HuH-7.5 (cell line): ENCODE results near the gene TNS1.

Experiments used
- DNase-seq: peaks from one replicate; pipeline ENCODE4 v3.0.0; 2011; ENCODE audit warnings: low spot score

TNS1 gene

GRCh38 chr2:217870528-217871011 lies 132.2 kb downstream of the TNS1 start:
- no peak for DNase-seq

- no peak for DNase-seq
These were observed 133.9 kb downstream of the TNS1 start for GRCh38 chr2:217868911-217869334.

- no peak for DNase-seq
These were observed 134.4 kb downstream of the TNS1 start for GRCh38 chr2:217868265-217868892.

GRCh38 chr2:217866457-217866856 lies 136.3 kb downstream of the TNS1 start:
- no peak for DNase-seq

GRCh38 chr2:217864963-217865772 lies 137.6 kb downstream of the TNS1 start:
- no peak for DNase-seq

GRCh38 chr2:217863883-217864282 lies 138.9 kb downstream of the TNS1 start:
- DNase-seq, result no peak

- no peak for DNase-seq
These were observed 141.4 kb downstream of the TNS1 start for GRCh38 chr2:217861334-217861877.

DNA sequence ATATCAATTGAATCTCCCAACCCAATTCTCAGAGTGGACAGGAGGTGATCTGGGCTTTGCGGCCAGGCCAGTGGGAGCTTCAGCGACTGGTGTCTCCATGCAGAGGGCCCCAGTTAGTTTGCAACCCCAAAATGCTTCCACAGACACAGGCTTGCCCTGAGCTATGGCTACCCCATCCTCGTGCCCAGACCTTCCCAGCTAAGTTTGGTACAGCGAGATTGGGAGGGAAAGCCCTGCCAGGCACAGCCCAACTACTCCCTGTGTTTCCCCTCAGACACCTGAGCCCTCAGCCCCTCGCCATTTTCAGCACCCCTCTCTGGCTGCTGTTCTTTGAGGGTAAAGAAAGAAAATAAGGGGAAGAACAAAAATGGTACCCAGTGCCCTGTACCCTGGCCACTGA lies 142.9 kb downstream of the TNS1 start:
- no peak for DNase-seq

DNA sequence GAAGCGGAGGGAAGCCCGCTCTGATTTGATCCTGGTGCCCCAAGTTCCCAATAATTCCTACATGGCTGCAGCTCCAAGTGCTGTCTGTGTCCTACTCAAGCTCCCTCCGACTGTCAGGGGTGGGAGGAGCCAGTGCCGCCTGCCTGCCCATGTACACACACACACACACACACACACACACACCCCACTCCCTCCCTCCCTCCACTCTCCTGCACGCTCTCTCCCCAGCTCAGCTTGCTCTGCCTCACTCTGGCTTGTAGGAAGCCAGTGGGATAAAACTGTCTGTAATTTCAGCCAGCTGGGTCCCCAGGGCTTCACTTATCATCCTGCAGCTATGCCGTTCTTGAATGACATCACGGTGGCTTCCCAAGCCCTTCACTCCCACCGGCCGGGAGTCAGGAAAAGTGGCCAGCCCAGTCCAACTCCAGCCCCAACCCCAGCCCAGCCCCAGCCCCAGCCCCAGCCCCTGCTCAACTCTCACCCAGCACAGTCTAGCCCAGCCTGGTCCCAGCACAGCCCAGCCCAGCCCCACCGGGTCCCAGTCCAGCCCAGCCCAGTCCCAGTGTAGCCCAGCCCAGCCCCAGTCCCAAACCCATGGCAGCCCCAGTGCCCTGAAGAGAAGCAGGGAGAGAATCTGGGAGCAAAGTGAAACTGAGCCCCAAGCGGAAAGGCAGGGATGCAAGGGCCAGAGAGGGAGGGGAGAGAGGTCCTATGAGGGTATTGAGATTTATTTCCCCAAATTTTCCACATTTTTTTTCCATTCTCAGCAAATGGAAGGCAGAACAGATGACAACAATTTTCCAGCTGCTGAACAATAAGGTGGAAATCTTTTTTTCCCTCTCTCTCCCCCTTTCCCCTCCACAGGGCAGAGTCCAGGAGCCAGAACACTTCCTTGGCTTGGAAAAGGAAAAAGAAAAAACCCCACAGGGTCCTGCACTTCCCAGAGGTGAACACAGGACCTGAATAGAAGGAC lies 144.0 kb downstream of the TNS1 start:
- no peak for DNase-seq

DNA sequence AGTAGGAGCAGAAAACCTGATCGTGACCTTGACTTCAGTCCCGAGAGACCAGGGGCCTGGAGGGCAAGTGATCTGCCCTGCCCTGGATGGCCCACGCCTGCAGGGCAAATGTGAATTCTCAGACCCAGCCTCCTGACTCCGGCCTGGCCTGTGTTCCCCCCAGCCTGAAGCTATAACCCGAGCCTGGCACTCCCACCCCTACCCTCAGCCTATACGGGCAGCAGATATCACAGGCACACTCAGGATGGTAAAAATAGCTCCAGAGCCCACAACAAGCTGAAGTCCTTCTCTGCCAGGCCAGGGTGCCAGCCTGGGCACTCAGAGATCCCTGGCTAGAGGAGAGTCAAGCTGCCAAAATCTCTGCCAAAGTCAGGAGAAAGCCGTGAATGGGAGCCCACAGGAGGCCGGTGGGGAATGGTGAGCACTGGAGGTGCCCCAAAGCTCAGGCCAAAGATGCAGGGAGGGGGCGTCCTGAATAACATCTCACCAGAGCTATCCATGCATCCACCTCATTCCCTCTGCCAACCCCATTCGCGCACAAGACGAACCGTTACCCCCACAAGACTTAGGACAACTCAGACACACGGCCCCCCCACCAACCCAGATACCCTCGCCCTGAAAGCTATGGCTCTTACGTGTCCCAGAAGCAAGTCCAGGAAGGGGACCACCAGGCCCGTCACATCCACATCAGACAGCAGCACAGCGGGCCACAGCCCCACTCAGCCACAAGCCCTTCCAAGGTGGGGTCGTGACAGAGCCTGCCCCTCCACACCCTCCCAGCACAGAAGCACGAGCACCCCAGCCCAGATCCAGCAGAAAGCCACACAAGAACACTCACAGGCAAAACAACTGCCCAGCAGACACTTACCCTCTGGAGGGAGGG lies 144.9 kb downstream of the TNS1 start:
- no peak for DNase-seq

GRCh38 chr2:217856871-217857270 lies 145.9 kb downstream of the TNS1 start:
- DNase-seq, result no peak

DNA sequence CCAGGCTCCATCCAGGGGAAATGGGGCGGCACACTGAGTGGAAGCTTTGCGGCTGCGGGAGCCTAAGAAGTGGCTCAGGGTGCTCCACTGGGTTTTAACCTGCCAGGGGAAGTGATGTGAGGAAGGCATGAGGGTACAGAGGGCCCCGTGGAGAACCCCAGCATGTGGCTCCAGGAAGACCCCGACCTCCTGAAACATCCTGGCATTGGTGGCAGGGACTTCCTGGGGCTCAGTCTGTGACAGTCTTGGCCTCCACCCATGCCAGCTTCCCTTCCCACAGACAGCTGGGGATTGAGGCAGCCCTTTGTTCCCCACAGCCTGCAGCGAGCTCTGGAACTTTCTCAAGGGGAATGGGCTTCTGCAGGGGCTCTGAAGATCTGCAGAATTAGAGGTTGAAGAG lies 146.6 kb downstream of the TNS1 start:
- no peak for DNase-seq

DNA sequence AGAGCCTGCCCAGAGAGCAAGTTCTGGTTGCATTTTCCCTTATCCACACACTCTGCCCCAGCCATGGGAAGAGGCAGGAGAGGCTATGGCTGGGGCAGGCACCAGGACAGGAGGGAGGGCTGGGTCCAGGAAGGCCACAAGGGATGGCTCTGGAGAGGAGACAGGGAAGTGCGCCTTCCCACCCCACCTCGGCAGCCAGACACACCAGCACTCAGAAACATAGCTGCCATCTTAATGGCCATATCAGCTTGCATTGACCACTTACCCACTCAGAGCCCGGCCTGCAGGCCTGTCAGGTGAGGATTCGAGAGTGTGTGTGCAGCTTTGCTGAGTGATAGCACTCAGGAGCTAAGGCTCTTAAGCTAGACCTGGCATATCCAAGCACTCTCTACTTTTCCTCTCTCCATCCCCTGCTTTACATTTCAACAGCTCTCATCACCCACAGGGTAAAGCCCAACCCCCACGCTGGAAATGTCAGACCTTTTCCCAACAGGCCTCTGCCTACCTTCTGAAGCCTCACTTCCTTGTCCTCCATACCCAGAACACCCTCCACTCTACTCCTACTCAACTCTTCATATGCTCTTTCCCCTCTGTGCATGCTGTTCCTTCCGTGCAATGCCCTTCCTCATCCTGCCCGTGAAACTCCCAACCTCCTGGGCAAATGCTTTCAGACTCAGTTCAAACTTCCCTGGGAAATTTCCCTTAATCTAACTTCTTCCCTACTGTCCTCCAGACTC lies 147.9 kb downstream of the TNS1 start:
- no peak for DNase-seq

- DNase-seq, result no peak
These were observed 148.8 kb downstream of the TNS1 start for GRCh38 chr2:217853961-217854360.

- no peak for DNase-seq
These were observed 149.4 kb downstream of the TNS1 start for GRCh38 chr2:217853301-217853881.

- DNase-seq, result no peak
These were observed 150.1 kb downstream of the TNS1 start for GRCh38 chr2:217852555-217853211.

DNA sequence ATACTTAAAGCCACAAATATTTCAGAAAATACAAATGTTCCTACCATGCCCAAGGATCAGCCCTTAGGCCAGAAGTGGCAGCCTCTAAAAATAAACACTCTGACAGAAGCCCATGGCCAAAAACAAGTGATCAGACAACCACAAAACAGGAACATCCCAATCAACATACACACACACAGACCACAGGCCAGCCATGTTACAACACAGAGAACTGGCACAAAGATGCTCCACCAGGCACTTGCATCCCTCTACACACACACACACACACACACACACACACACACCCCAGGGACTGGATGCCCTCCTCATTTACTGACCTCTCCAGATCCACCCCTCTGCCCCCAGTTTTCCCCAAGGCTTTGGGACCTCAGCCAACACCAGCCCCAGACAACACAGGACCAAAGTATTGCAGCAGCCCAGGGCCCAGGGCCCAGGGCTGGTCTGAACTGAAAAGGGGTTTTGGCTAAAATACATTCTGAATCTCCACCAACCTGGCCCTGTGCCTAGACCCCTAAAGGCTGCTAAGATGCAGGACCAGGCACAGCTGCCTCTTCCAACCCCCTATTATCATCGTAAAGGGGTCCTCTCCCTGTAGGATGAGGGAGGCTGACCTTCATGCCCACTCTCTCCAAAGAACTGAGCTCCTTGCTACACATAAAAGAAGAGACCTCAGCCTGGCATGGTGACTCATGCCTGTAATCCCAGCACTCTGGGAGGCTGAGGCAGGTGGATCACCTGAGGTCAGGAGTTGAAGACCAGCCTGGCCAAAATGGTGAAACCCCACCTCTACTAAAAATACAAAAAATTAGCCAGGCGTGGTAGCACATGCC lies 151.4 kb downstream of the TNS1 start:
- DNase-seq, result no peak

DNA sequence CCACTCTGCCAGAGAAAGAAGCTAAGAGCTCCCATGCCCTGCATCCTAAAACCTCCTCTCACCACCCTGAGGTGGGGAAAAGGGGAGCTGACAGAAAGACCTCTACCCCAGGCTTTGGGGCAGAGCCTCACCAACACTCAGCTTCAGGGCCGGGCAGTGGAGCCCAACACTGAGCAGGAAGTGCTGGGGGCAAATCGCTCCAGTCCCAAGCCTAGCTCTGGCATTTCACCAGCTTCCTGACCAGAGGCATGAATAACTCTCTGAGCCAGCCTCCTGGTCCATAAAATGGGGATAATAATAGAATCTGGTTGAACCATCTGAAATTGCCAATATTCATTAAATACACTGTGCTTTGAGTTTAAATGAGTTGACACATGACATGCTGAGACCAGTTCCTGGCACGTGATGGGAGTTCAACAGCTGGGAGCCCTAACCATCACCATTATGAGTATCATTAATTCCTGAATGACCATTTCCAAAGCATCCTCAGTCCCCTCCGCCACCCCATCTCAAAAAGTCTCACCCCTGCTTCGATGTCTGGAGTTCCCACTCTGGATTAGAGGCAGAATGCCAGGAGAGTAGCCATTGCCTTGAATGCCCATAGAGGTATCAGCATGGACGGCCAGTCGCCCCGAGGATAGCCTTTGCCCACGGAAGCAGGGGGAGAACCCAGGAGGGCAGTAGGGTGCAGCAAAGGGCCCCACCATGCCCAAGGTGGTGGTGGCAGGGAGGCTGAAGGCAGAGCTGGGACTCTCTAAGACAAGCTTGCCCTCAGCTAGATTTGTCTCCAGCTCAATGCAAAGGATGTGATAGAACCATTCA lies 153.4 kb downstream of the TNS1 start:
- no peak for DNase-seq
